Mucosa of rectum (tissue), 2 donors: ENCODE data around the gene CCR6.

Source experiments
- H3K27ac ChIP-seq, 2 donors: one replicate each; pipeline ENCODE4 v1.7.0; 2013; ENCODE audit warnings: inconsistent platforms in 2 of 2, low read depth in 2 of 2, low read length in 2 of 2
- H3K27me3 ChIP-seq, 2 donors: one replicate each; pipeline ENCODE4 v1.7.0; 2013; ENCODE audit warnings: low read length in 2 of 2; ENCODE audit not compliant: control insufficient read depth in 2 of 2, insufficient read depth in 2 of 2
- H3K36me3 ChIP-seq, 2 donors: one replicate each; pipeline ENCODE4 v1.7.0; 2013; ENCODE audit warnings: low read length in 2 of 2; ENCODE audit not compliant: control insufficient read depth in 2 of 2, insufficient read depth in 2 of 2
- H3K4me1 ChIP-seq, 2 donors: one replicate each; pipeline ENCODE4 v1.7.0; 2013; ENCODE audit warnings: low read length in 2 of 2, mild to moderate bottlenecking in 1 of 2; ENCODE audit not compliant: control insufficient read depth in 2 of 2, insufficient read depth in 2 of 2
- H3K4me3 ChIP-seq, 2 donors: one replicate each; pipeline ENCODE4 v1.7.0; 2013; ENCODE audit warnings: low read length in 2 of 2
- H3K9ac ChIP-seq, 2 donors: one replicate each; pipeline ENCODE4 v1.7.0; 2013; ENCODE audit warnings: low read length in 2 of 2, low read depth in 1 of 2, mild to moderate bottlenecking in 1 of 2
- H3K9me3 ChIP-seq, 2 donors: one replicate each; pipeline ENCODE4 v1.7.0; 2013; ENCODE audit warnings: low read length in 2 of 2; ENCODE audit not compliant: control insufficient read depth in 2 of 2
- donor health status: healthy.
- donor health status: Normal muscosa, but diverticular disease.

The CCR6 gene

DNA sequence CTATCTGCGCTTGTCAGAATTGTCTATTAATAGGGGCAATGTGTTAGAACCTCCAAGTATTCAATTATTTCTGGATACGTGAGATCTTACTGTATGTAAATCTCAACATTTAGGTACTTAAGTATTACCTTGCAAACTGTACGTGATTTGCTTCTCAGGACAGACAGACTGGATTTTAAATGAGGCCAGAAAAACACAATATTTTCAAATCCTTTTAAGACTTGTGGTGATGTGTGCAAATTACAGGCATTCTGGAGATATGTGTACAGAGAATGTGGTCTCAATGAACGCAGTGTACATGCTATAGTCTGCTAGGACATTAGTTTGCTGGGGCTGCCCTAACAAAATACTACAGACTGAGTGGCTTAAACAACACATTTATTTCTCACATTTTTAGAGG lies 16.9 kb downstream of the CCR6 start:
- H3K36me3 ChIP-seq, result no peaks in the 10 kb centered on the region
- no peak overlapping the region for H3K9ac ChIP-seq
- H3K27me3 ChIP-seq, result no peaks in the 10 kb centered on the region
- H3K4me3 ChIP-seq, result no peak overlapping the region
- H3K4me1 ChIP-seq, result peaks cover 0 to 4% of the 10 kb centered on the region in 2 donors
- no peak overlapping the region for H3K27ac ChIP-seq
- H3K9me3 ChIP-seq, result no peaks in the 10 kb centered on the region

DNA sequence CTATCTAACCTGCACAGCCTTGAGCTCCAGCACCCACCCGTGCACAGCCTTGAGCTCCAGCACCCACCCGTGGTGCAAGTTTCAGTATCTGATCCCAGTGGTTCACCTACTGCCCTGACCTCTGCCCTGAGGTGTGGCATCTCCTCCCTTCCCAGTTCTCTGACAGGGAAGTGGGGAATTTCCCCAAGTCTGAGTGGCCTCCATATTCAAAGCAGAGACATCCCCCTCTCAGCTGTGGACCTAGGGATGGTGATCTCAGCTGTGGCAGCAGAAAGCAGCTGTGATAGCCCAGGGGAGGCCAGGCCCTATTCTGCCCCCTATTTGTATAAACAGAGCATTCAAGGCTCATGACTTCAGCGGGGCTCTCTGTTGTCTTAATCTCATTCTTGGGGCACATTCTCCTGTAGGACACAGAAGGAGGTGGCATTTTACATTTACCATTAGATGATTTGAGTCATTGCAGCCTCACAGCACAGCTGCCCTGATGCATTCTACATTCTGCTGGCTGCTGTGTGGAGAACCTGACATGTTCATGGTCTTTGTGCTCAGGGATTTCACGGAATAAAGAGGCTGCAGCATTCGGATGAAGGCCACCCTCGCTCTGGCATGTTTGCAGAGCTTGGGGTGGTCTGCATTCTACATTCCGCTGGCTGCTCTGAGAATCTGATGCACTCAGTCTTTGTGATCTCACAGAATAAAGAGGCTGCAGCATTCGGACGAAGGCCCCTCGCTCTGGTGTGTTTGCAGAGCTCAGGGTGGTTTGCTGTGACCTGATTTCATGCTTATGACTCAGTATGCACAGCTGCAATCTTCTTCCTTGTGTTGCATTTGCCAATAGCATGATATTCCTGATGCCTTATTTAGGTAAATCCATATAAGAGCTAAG lies 17.9 kb downstream of the CCR6 start:
- Histone ChIP-seq H3K4me3 (no peak overlapping the region), H3K27me3 (no peaks in the 10 kb centered on the region), H3K27ac (no peak overlapping the region), H3K4me1 (peaks cover 0 to 4% of the 10 kb centered on the region in 2 donors), H3K9ac (no peak overlapping the region), H3K9me3 (no peaks in the 10 kb centered on the region), H3K36me3 (no peaks in the 10 kb centered on the region)

DNA sequence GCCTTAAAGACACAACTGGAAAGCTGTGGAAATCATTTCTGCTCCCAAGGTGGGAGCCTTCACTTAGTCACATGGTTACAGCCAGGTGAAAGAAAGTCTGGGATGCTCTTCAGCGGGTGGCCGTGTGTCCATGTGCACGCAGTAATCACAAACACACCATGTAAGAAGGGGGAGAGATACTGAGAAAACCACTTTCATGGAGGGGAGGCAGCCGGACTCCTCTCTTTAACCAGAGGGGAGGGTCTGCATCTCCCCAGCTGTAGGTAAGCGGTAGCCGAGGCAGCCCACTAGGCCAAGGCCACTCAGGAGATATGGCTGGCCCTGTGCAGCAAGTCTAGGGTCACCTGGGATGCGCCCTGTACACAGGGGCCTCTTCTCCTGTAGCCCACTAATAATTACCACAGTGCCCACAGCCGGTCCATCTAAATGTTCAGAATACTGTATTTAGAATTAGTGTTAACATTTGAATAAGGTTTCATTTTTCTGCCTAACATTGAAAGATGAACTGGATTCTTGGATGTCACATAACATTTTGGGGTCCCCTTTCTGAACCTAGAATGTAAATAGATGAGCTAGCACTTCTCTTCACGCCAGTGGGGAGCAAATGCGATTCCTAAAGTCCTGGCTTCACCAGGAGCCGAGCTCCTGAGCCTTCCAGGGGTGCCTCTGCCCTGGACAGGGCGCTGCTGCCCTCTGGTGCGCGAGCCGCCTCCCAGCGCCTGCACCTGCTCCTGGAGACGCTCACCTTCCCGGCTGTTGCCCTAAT lies 19.0 kb downstream of the CCR6 start:
- peaks cover 0 to 4% of the 10 kb centered on the region in 2 donors for H3K4me1 ChIP-seq
- no peak overlapping the region for H3K4me3 ChIP-seq
- no peak overlapping the region for H3K27ac ChIP-seq
- H3K27me3 ChIP-seq, result no peaks in the 10 kb centered on the region
- H3K9ac ChIP-seq, result no peak overlapping the region
- no peaks in the 10 kb centered on the region for H3K9me3 ChIP-seq
- H3K36me3 ChIP-seq, result no peaks in the 10 kb centered on the region

GRCh38 chr6:167142433-167142761 lies 19.5 kb downstream of the CCR6 start:
- Histone ChIP-seq H3K4me1 (peaks cover 0 to 4% of the 10 kb centered on the region in 2 donors), H3K27me3 (no peaks in the 10 kb centered on the region), H3K27ac (no peak overlapping the region), H3K4me3 (no peak overlapping the region), H3K9me3 (no peaks in the 10 kb centered on the region), H3K36me3 (no peaks in the 10 kb centered on the region), H3K9ac (no peak overlapping the region)

DNA sequence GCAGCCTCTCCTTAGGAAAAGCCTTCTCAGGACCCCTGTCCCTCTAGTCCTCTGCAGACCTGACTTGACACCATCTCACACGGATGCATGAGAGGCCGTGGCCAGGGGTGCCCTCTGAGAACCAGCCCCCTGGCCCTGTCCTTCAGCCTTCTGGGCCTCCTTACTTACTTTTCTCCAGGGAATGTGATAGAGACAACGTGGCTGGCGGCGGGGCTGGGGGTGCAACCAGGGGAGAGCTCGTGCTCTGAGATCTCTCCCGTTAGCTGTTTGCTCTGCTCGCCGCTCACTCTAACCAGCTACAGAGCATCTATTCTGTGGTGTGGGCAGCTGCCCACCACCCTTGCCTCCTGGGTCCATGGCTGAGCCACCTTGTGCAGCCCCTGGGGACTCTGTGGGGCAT lies 20.1 kb downstream of the CCR6 start:
- Histone ChIP-seq H3K27me3 (no peaks in the 10 kb centered on the region), H3K36me3 (no peaks in the 10 kb centered on the region), H3K27ac (no peak overlapping the region), H3K4me3 (no peak overlapping the region), H3K9me3 (no peaks in the 10 kb centered on the region), H3K4me1 (peaks cover 0 to 4% of the 10 kb centered on the region in 2 donors), H3K9ac (no peak overlapping the region)

- peaks cover 0 to 4% of the 10 kb centered on the region in 2 donors for H3K4me1 ChIP-seq
- no peak overlapping the region for H3K9ac ChIP-seq
- no peaks in the 10 kb centered on the region for H3K36me3 ChIP-seq
- no peak overlapping the region for H3K4me3 ChIP-seq
- no peaks in the 10 kb centered on the region for H3K27me3 ChIP-seq
- H3K9me3 ChIP-seq, result no peaks in the 10 kb centered on the region
- no peak overlapping the region for H3K27ac ChIP-seq
These were observed 22.6 kb downstream of the CCR6 start for GRCh38 chr6:167145461-167145860.

DNA sequence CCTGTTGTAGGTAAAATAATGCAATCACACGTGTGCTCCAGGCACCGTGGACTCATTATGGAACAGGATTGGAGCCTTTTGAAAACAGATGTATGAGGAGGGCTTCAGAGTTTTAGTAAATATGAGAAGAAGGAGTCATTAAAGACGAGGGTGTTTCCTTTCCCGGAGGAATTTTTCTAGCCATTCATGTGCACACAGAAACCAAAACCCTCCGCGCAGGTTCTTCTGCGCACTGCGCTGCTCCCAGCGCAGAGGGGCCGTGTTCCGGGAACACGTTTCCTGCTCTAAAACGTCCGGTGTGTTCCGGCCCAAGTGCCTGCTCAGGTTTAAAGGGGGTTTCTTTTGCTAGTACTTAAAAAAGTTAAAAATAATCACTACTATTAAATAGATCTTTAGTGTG lies 23.2 kb downstream of the CCR6 start:
- no peaks in the 10 kb centered on the region for H3K36me3 ChIP-seq
- no peak overlapping the region for H3K4me3 ChIP-seq
- no peaks in the 10 kb centered on the region for H3K9me3 ChIP-seq
- no peak overlapping the region for H3K27ac ChIP-seq
- no peak overlapping the region for H3K9ac ChIP-seq
- no peaks in the 10 kb centered on the region for H3K27me3 ChIP-seq
- peaks cover 0 to 4% of the 10 kb centered on the region in 2 donors for H3K4me1 ChIP-seq

- no peaks in the 10 kb centered on the region for H3K9me3 ChIP-seq
- H3K4me1 ChIP-seq, result no peaks in the 10 kb centered on the region
- H3K36me3 ChIP-seq, result no peaks in the 10 kb centered on the region
- H3K4me3 ChIP-seq, result no peak overlapping the region
- H3K9ac ChIP-seq, result no peak overlapping the region
- H3K27me3 ChIP-seq, result no peaks in the 10 kb centered on the region
- no peak overlapping the region for H3K27ac ChIP-seq
These were observed 24.1 kb downstream of the CCR6 start for GRCh38 chr6:167146977-167147376.

- Histone ChIP-seq H3K27ac (no peak overlapping the region), H3K9ac (no peak overlapping the region), H3K27me3 (no peaks in the 10 kb centered on the region), H3K9me3 (no peaks in the 10 kb centered on the region), H3K4me1 (no peaks in the 10 kb centered on the region), H3K4me3 (no peak overlapping the region), H3K36me3 (no peaks in the 10 kb centered on the region)
These were observed 25.1 kb downstream of the CCR6 start for GRCh38 chr6:167148021-167148420.

DNA sequence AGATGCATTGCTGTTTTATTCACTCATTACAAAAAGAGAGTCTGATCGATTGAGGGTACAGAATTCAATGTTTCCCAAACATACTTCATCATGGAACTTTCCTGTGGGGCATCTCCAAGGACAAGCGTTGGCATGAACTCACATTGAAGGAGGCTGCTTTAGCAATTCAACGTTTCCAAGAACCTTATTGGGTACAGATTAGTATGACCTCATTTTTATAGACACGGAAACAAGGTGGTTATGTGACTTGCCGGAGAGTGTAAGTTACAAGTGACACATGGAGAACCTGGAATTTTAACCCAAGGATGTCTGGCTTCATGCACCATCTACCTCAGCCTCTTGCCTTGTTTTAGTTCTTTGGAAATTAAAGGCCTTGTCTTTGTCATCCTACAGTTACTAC lies 26.1 kb downstream of the CCR6 start:
- H3K9ac ChIP-seq, result no peak overlapping the region
- H3K27me3 ChIP-seq, result no peaks in the 10 kb centered on the region
- H3K27ac ChIP-seq, result no peak overlapping the region
- no peaks in the 10 kb centered on the region for H3K4me1 ChIP-seq
- no peak overlapping the region for H3K4me3 ChIP-seq
- no peaks in the 10 kb centered on the region for H3K9me3 ChIP-seq
- no peaks in the 10 kb centered on the region for H3K36me3 ChIP-seq
